Measurements from ENCODE around the gene PRSS3.
"Not testable (repeated sequence)": the region's sequence is repeated elsewhere in the genome, so short reads cannot be mapped to it uniquely, and the experiment has no call there.

Gene PRSS3

GRCh38 chr9:33818847-33819500, 23.6 kb downstream of the PRSS3 start:
- no peak for DNase-seq

- DNase-seq = no peak
Measured at GRCh38 chr9:33820231-33820745, 24.9 kb downstream of the PRSS3 start.

GRCh38 chr9:33823801-33824200, 28.4 kb downstream of the PRSS3 start:
- DNase-seq = no peak

- not testable (repeated sequence) for DNase-seq
Measured at GRCh38 chr9:33827285-33827684, 31.9 kb downstream of the PRSS3 start.

- DNase-seq = not testable (repeated sequence)
Measured at GRCh38 chr9:33829641-33830230, 34.4 kb downstream of the PRSS3 start.

GRCh38 chr9:33835625-33836260, 40.4 kb downstream of the PRSS3 start:
- no peak for DNase-seq

- DNase-seq = not testable (repeated sequence)
Measured at GRCh38 chr9:33836261-33836660, 40.9 kb downstream of the PRSS3 start.

GRCh38 chr9:33837138-33837537, 41.8 kb downstream of the PRSS3 start:
- no peak for DNase-seq

- DNase-seq = no peak
Measured at GRCh38 chr9:33840381-33840780, 45.0 kb downstream of the PRSS3 start.

- DNase-seq = no peak
Measured at GRCh38 chr9:33843312-33843961, 48.1 kb downstream of the PRSS3 start.

GRCh38 chr9:33846231-33846630, 50.9 kb downstream of the PRSS3 start:
- no peak for DNase-seq

- DNase-seq = not testable (repeated sequence)
Measured at GRCh38 chr9:33847894-33848205, 52.5 kb downstream of the PRSS3 start.
